Daoy (cell line): ENCODE results near the gene CASP1. TPM values are rescaled to one million over a fixed set of nuclear protein-coding genes. Genes with fewer than 3 reads are reported as not detected.
"Not testable (repeated sequence)": the region's sequence is repeated elsewhere in the genome, so short reads cannot be mapped to it uniquely, and the experiment has no call there.

Experiments used
- DNase-seq: peaks from one replicate; pipeline ENCODE4 v3.0.0-alpha.2; 2015; ENCODE audit warnings: low read depth
- total RNA-seq: library from RNA; depleted of rRNA; stranded (reverse); fragments of >200 nt; shearing (Covaris generic); gene quantifications from 2 replicates; pipeline ENCODE4 v1.2.3, GENCODE V29; 2014; rRNA removed

The CASP1 gene
- 6.2 and 9.3 TPM in 2 replicates for total RNA-seq

DNA sequence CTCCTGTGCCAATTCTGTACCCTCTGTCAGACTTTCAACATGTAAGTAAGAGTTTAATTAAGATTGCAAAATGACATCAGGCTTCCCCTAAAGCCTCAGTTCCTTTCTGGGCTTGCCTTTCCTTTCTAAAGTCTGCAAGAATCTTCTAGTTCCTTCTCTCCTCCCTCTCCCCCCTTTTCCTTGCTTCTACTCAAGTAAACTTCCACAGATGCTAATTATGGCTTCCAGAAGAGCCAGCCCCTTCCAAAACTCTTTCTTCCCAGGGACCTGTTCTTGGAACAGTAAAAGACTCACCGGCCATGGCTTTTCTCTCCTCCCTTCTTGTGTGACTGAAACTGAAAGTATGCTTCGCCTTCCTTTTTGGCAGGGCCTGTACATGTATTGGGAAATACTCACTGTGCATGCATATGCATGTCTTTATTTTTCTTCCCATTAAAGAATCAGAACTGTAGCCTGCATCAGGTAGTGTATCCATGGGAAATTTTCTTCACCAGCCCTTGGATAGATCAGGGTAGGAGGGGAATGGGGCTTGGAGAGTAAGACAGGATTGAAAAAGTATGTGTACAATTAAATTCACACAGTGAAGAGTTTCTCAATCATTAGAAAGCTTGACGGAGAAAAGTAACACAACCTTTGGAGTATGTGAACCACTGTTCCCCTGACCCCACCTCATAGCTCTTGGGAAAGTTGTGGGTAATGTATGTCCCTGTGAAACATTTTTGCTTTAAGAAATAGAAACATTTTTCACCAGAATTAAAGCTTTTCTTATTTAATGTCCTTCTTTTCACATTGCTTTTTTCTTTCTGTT is at the start of gene CASP1:
Gene CASP1 (minus strand): TSS at position 332 of the 808 bp plus-strand sequence. CDS start 31 bp downstream, at position 301.
- DNase-seq = peak; percentile 48

DNA sequence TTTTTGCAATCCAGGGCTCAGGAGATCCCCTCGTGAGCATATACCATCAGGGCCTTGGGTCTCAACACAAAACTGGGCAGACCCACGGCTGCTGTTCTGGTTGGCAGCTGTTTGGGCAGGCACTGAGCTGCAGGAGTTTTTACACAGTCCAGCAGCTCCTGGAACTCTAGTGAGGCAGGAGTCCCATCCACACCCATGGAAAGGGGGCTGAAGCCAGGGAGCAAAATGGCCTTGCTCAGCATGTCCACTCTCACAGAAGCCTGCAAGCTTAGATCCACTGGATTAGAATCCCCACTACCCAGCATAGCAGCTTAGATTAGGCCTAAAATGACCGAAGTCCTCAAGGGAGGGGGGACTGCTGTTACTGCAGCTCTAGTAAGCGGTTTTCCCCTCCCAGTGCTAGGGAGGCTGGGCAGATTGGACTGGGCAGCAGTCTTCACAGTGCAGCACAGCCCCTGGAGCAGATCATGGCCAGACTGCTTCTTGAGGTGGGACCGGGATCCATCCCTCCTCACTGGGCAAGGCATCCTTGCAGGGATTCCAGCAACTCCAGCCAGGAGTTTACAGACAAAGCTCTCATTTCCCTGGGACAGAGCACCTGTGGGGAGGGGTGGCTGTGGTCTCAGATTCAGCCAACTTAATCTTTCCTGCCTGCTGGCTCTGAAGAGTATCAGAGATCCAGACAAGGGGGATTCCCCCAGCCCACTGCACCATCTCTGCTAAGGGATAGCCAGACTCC is 46.6 kb upstream of the CASP1 start:
- DNase-seq = no peak

DNA sequence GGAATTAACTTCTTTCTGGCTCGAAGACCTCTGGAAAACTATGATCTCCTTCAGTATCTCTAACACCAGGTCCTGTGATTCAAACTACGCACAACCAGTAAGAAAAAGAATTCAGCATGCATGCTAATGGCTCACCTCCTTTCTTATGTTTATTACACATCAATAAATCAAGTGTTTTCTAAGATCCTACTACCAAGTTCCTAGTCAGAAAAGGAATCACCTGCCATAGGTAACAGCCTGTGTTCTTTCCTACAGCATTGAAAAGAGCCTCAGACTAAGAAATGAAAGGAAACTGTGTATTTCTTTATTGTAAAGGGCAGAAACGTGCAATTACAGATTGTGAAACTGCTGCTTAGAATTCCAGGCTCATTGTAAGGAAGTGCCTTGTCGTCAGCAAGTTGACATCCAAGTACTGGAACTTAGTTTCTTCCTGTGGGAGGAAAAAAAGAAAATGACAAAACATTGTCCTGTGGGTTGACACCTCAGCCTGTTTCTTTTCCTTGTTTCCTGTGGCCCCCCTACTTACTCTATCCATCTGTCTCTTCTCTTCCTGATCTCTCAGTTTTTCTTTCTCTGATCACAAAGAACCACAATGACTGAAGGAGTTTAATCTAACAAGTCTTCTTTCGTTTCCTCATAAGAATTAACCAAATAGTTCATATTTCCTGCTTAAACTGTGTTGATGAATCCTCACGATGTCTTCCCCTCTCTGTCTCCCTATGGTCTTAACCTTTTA is 45.4 kb upstream of the CASP1 start:
- not testable (repeated sequence) for DNase-seq

DNA sequence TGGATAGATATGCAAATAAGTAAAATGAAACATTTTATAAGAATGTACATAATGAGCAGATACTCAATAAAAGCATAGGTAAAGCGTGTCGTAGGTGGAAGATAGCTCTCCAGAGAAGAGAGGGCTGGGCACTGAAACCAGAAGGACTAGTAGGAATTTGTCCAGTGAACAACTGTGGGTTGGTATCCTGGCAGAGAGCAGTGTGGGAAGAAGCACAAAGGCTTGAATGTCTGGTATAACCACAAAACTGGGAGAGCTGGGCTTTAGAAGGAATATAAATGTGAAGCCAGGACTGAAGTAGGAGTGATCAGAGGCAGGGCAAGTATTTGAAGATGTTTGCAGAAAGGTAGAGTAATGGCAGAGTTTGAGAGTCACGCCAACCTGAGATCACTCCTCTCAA is 43.3 kb upstream of the CASP1 start:
- no peak for DNase-seq

DNA sequence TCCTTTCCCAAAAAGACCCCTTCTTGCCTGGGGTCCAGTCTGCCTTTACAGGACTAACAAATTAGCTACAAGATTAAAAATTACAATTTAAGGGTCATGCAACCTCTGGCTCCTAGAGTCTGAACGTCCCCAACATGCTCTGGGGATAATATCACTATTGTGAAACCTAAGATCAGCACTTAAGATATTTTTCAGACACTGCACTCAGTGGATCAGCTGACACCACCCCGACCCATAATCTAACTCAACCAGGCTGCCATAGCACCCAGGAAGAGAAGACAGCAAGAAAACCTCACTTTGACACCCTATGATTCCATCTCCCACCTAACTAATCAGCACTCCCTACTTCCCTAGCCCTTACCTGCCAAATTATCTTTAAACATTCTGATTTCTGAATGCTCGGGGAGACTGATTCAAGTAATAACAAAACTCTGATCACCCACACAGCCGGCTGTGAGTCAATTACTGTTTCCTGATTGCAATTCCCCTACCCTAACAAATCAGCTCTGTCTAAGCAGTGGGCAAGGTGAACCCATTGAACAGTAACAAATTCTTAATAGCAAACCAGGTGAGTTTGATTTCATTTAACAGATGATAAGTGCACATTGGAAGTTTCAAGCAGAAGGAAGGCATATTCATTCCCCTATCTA is 42.3 kb upstream of the CASP1 start:
- not testable (repeated sequence) for DNase-seq

DNA sequence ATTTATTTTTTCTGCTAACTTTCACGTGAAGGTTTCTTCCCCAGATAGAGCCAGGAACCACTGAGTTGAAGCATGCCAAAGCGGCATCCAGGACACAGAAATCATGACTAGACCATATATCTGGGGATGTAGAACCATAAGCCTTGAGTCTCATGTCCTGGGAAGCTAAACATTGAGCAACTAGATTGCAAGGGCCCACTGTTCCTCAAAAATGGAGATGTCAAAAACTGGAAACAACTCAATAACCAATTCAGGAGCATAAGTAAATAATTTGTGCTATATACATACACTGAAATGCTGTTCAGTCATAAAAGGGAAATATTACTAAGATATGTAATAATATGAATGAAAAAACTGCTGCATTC is 39.2 kb upstream of the CASP1 start:
- no peak for DNase-seq

DNA sequence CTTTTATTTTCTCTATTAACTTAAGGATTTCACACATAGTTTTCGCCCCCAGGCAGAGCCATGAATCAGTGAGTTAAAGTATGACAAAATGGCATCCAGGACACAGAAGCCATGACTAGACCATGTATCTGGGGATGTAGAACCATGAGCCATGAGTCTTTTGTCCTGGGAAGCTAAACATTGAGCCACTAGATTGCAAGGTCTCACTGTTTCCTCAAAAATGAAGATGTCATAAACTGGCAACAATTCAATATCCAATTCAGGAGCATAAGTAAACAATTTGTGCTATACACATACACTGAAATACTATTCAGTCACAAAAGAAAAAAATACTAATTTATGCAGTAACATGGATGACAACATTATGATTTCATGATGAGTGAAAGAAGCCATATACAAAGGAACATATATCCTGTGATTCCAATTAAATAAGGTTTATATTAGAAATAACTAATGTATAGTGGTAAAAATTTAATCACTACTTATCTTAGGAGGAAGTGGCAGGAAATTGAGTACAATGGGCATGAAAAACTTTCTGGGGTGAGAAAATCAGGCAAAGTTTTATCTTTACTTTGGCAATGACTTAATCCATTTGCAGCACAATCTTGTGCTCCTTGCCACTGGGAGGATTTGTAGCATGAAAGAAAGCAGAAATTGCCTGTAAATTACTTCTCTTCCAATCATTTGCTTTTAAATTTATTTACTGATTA is 38.7 kb upstream of the CASP1 start:
- no peak for DNase-seq

DNA sequence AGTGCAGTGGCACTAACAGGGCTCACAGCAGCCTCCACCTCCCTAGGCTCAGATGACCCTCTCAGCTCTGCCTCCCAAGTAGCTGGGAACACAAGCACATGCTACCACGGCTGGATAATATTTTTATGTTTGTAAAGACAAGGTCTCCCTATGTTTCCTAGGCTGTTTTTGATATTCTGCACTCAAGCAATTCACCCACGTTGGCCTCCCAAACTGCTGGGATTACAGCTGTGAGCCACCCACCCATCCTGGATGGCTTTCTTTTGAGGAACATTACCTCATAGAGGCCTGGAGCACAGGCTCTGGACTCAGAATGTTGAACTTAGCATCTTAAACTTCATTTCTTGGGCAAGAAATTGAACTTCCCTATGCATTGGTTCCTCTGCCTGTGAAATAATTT is 37.1 kb upstream of the CASP1 start:
- not testable (repeated sequence) for DNase-seq

DNA sequence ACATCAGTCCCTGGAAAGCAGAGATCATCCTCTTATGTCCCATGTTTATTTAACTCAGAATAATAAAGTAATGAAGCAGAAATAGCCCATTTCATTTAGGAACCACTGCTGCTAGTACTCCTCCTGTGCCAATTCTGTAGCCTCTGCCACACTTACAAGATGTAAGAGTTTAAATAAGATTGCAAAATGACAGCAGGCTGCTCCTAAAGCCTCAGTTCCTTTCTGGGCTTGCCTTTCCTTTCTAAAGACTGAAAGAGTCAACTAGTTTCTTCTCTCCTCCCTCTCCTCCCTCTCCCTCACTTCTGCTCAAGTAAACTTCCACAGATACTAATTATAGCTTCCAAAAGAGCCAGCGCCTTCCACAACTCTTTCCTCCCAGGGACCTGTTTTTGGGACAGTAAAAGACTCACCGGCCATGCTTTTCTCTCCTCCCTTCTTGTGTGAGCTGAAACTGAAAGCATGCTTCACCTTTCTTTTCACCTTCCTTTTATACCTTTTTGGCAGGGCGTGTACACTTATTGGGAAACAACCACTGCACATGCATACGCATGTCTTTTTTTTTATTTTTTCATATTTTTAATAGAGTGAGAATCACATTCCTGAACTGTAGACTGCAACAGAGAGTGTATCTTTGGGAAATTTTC is 36.3 kb upstream of the CASP1 start:
- DNase-seq = no peak

DNA sequence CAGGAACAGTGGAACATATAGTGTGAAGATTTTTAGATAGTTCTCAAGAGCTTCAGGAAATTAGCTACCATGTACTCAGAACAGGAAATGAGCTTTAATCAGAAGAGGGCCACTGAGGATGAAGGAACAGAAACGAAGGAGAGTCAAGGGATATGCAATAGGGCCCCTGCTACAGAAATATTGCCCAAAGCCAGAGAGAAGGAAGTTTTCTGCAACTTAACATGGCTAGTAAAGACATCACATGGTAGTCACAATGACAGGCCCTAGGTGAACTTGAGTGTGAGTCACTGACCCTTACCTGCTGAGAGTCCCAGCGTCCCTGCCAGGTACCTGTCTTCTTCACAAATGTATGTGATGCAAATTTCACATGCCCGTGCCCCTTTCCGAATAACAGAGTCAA is 35.4 kb upstream of the CASP1 start:
- DNase-seq = no peak

DNA sequence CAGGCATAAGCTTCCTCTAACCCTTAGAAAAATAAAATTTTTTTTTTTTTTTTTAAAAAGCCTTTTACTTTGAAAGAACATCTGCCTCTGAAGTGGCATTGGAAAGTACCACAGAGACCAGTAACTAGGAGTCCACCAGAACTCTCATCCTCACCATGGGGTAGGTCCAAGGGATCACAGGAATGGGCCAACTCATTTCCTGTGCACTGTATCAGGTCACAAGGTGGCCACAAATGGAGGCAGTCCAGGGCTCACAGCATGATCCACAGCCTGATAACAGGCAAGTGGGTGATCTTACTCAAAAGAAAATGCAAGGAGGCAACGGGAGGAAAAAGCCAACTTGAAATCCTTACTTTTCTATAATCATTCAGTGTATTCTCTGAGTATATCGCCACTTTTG is 34.8 kb upstream of the CASP1 start:
- not testable (repeated sequence) for DNase-seq

DNA sequence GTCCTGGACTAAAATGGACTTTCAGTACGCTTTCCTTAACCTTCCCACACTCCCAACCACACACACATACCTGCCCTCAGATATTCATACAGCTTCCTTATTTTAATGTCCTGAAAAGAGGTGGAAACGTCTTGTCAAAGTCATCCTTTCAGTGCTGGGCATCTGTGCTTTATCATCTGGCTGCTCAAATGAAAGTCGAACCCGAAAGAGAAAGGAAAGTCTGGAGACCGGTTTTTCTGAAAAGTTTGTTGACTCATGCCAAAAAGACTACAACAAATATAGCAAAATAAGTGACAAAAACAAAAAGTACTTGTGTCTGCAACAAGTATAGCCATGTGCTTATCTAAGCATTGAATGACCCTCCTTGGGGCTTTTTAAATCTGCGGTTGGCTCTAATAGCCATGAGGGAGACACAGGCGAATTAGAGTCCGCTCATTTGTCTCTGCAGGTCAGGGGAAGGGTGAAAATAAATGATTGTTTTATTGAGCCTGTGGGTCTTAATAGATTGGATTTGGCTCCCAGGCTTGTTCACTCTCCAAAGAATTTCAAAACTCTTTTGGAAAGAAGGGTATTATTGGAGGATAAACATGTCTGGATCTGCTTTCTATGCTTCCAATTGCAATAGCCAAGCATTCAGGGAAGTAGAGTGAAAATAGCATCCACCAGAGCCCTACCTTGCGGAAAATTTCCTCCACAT is 28.4 kb upstream of the CASP1 start:
- DNase-seq = not testable (repeated sequence)

DNA sequence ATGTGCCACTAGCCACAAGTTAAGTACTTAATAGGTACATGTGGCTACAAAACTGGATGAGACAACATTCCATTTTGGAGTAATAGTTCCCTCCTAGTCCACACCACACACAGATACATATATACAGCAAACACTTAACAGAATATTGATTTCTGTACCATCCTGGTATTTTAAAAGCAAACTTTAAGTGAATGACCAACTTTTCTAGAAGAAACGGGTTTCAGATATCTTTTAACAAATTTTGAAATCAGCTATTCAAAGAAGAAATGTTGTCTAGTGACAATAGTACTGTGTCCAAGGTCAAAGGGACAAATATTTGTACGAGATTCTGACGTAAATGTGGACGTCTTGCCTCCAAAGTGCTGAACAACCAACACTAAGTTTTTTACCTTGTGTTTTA is 22.5 kb upstream of the CASP1 start:
- no peak for DNase-seq

DNA sequence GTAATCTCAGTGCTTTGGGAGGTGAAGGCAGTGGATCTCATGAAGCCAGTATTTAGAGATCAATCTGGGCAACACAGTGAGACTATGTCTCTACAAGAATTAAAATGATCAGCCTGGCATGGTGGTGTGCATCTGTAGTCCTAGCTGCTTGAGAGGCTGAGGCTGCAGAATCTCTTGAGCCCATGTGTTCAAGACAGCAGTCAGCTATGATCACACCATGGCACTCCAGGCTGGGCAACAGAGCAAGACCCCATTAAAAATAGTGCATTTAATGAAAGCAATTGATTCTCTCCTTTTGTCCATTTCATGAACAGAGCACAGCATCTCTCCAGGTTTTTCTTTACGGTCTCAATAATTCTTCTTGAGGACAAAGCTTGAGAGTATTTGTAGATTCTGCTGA is 21.5 kb upstream of the CASP1 start:
- no peak for DNase-seq

DNA sequence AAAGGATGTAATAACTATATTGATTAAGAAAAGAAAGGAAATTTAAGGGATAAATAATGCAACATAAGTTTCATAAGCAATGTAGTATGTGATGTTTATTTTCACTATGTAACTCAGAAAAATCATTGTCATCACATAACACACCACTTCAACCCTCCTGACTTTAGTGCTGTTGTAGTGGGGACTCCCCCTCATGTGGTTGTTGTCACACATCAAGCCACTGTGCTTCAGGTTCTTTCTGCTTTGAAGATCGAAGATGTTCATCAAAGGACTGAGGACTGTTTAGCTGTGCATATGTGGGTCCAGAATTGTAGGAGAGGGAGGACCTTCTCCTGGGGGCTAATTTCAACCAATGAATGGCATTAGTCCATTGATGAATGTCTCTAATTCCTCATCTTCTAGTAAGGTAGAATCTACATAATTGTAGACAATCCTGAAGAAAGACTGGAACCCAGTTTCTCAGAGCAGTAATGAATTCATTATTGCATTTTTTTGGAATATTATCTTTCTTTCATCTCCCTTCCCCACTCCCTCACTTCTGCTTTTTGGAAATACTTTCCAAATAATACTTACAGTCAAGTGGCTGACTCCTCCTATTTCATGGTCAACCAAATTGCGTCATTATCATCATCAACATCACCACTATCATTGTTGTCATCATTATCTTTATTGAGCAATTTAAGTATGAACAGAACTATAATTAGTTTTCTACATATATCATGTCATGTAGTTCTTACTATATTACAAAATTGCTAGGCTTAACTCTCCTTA is 20.0 kb upstream of the CASP1 start:
- no peak for DNase-seq

DNA sequence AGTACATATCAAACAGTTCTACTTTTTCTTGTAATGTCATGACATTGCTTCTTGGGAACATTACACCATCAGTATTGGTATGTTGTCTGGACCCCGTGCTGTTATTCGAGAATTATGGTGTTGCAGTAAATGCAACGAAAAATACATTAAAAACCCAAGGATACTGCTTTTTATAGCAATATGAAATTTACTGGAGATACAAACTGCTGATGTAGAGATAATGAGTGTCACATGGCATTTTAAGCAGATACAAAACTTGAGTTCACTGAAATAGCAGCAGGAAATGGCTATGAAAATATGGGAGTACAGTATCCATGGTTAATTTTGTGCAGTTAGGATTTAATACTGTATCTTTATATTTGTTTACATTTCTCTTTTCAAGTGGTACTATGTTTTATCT is 17.5 kb upstream of the CASP1 start:
- no peak for DNase-seq

DNA sequence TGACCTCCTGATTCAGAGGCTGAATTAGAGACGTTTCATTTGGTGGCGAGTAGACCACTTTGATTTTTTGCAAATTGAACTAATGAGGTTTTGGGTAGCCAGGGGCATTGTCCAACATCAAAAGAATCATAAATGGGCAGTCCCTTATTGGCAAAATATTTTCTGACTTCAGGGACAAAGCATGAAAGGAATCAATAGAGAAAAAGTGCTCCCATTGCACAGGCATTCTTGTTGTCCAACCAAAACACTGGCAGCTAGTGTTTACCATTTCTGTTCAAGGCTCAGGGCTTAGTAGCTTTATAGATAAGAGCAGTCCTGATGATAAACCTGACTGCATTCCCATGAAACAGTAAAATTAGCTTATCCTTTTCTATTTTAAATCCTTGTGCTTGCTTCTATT is 16.6 kb upstream of the CASP1 start:
- no peak for DNase-seq

DNA sequence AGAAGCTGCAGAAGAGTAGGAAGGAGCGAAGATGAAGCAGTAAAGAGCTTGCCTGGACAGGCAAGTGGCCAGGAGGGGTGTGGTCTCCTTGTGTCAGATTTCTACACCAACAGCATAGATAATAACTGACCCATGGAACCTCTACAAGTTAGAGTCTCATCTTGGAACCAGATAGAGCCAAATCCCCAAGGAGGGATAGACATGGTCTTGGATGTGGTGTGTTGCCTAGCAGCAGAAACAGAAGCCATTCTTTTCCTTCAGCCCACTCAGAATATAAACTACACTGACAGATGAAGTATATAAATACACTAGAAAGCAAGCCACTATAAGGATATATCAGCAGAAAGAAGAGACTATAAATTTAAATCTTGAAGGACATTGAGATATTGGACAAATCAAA is 14.5 kb upstream of the CASP1 start:
- DNase-seq = no peak

DNA sequence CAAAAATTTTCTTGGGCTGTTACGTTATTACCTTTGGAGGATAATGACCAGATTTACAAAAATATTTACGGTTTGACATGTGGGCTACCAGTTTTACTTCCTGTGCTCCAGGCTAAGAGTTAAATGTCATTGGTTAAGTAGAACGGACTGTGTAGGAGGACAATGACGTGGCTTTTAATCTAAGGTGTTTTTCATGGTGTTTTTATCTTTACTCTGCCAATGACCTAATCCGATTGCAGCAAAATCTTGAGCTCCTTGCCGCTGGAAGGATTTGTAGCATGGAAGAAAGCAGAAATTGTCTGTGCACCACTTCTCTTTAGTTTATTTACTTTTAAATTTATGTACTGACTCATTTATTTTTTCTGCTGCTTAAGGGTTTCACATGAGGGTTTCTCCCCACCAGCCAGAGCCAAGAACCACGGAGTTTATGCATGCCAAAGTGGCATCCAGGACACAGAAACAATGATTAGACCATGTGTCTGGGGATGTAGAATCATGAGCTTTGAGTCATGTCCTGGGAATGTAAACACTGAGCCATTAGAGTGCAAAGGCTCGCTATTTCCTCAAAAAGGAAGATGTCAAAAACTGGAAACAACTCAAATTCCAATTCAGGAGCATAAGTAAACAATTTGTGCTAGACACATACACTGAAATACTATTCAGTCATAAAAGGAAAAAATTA is 12.1 kb upstream of the CASP1 start:
- DNase-seq = peak; percentile 95
